C4-2B (cell line): Measurements from ENCODE around the gene LARGE1.

ENCODE experiments used
- H3K27ac ChIP-seq: fragments of 450-650 bp; 2 replicates; pipeline ENCODE4 v1.5.1; 2017
- ZFX ChIP-seq: fragments of 450-650 bp; IDR thresholded peaks from 2 replicates; pipeline ENCODE4 v1.6.1; 2017
- TF ChIP-seq, protein P1 (sequence below): fragments of 450-650 bp; conservative IDR thresholded peaks from 2 replicates; pipeline ENCODE4 v1.5.1; 2017; ENCODE audit warnings: mild to moderate bottlenecking

The LARGE1 gene

DNA sequence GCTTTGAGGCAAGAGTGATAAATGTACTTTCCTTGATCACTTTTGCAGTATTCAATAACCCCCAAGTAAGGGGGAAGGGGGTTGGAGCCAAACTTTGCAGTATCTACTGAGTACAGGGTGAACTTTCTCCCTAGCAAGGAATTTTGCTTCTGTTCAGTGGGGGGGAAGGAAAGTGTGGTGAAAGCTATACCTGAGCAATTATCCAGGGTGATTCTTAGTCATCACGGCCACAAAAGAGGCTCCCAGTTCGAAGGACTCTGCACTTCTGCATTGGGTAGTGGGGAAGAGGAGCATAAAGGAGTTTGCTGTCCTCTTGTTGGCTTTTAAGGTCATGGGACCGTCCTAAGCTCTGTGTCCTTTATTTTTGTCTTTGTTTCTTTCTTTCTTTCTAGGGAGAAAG, 515.6 kb downstream of the LARGE1 start:
- H3K27ac ChIP-seq = no peak overlapping the region
- TF ChIP-seq ZFX = no peak
- TF ChIP-seq, protein P1, sequence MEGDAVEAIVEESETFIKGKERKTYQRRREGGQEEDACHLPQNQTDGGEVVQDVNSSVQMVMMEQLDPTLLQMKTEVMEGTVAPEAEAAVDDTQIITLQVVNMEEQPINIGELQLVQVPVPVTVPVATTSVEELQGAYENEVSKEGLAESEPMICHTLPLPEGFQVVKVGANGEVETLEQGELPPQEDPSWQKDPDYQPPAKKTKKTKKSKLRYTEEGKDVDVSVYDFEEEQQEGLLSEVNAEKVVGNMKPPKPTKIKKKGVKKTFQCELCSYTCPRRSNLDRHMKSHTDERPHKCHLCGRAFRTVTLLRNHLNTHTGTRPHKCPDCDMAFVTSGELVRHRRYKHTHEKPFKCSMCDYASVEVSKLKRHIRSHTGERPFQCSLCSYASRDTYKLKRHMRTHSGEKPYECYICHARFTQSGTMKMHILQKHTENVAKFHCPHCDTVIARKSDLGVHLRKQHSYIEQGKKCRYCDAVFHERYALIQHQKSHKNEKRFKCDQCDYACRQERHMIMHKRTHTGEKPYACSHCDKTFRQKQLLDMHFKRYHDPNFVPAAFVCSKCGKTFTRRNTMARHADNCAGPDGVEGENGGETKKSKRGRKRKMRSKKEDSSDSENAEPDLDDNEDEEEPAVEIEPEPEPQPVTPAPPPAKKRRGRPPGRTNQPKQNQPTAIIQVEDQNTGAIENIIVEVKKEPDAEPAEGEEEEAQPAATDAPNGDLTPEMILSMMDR = no peak

DNA sequence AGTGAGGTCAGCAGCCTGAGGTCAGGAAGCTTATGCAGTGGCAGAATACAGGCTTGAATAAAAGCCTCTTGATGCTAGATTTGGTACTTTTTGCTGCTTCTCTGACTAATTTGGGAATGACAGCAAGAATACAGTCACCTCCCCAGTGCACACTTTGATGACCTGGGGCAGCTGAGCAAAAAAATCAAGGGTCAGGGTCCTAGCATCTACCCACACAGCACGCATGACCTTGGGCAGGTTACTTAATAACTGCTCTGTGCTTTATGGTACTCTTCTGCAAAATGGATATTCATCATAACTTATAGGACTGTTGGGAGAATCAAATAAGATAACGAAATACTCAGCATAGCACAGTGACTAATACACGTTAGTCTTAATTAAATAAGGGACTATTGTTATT, 518.0 kb downstream of the LARGE1 start:
- no peak for TF ChIP-seq ZFX
- TF ChIP-seq, protein P1 = no peak
- no peak overlapping the region for H3K27ac ChIP-seq

DNA sequence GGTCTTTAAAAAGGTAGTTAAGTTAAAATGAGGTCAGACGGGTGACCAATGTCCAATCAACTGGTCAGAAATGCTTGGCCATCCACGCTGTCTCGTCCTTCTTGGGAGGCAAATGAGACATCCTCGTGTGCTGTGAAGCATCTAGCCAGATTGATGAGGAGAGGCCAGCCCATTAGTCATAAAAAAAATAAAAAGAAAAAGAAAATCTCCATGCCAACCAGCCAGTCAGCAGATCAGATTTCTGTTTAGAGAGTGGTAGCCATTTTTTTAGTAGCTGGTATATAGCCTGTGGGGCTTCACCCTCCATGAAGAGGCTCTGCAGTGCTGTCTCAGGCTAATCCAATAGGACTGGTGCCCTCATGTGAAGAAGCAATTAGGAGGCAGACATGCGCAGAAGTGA, 519.0 kb downstream of the LARGE1 start:
- no peak overlapping the region for H3K27ac ChIP-seq
- TF ChIP-seq, protein P1 = no peak
- TF ChIP-seq ZFX = no peak

DNA sequence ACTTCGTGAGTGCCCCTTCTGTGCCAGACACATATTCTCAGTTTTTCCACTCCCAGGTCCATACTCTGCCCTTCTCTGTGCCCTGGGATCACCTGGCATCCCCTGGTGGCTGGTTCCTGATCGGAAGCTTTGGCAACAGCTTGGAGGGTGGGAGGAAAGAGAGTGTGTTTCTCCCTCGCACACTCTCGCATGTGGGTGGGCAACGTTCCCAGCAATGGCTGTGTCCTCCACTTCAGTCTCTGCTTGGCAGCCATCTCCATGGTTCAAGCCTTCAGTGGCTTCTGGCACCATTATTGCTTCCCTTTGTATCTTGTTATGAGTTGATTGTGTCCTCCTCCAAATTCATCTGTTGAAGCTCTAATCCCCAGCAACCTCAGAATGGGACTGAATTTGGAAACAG, 519.4 kb downstream of the LARGE1 start:
- no peak overlapping the region for H3K27ac ChIP-seq
- TF ChIP-seq, protein P1 = no peak
- no peak for TF ChIP-seq ZFX

DNA sequence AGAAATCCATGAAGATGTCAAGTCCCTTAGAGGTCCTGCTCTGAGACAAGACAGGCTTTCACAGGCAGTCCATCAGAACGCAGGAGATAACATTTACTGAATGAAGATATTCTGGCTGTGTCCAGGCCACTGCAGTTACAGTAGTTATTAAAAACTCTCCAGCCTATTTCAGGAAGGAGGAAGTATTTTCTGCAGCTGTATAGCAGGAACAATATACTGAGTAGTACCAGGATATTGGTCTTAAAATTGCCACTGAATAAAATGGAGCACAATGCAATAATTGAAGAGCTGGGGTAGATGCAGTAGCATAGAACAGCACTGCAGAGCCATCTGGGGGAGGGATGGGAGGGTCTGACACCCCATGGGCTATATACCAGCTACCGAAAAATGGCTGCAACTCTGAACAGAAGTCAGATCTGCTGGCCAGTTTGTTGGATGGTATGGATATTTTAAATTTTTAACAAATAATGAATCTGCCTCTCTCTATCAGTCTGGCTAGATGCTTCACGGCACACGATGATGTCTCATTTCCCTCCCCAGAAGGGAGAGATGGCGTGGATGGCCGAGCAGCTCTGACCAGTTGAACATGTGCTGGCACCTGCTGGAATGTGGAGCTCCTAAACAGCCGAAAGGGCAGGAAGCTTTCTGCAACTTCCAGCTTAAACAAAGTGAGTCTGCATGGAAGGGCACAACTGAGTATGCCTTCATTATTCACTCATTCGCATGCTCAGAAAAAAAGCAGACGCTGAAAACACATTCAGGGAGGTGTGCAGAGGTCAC, 520.0 kb downstream of the LARGE1 start:
- TF ChIP-seq ZFX = no peak
- TF ChIP-seq, protein P1 = no peak
- H3K27ac ChIP-seq = no peak overlapping the region

DNA sequence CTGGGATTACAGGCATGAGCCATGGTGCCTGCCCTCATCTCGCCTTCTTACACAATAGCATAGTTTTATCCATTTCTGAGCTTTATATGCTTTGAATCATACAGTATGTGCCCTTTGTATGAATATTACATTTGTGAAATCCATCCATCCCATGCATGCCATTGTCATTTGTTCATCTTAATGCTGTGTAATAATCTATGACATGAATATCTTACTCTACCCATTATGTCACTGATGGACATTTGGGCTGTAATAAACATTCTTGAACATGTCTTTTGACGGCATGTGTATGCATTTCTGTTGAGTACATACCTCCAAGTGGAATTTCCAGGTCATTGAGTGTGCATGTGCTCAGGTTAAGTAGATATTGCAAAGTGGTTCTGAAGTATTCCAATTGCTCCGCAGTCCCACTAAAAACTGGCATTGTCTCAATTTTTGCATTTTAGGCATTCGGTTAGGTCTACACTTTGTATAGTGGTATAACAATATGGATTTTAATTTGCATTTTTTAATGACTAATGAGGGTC, 522.8 kb downstream of the LARGE1 start:
- no peak overlapping the region for H3K27ac ChIP-seq
- no peak for TF ChIP-seq ZFX
- TF ChIP-seq, protein P1 = no peak

DNA sequence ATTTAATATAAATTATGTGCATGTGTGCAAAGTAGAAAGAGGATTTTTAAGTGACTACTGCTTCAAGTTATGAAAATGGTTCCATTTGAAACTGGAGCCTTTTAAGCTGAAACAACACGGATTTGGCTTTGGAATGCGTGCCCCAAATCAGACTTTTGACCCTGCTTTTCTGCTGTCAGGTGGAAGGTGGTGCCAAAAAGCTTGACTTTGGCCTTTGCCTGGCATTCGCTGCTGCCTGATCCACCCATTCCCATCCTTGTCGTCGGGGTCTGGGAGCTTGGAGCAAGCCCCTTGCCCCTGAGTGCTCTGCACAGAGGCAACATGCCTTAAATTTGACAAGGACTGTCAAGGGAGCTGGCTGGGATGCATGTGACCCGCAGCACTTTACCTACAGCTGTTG, 526.8 kb downstream of the LARGE1 start:
- TF ChIP-seq, protein P1 = no peak
- TF ChIP-seq ZFX = no peak
- no peak overlapping the region for H3K27ac ChIP-seq
